Calu3 (cell line): Measurements from ENCODE around the gene PRKCA. TPM values are rescaled to one million over a fixed set of nuclear protein-coding genes. Genes with fewer than 3 reads are reported as not detected.

Source experiments
- BruUV-seq: library from RNA; stranded (reverse); fragments of 400-500 nt; replicated peaks from 2 replicates; lab custom pipeline; 2021; lab: Mats Ljungman, UMichigan
- CTCF ChIA-PET: fragments of 300-600 bp; sonication (Branson Sonifier 250); formaldehyde crosslinking; loops from one replicate; lab custom pipeline; 2022; ENCODE audit warnings: antibody characterized with exemption; lab: Charles Lee
- DNase-seq: peaks from one replicate; pipeline ENCODE4 v3.0.0; 2022
- H3K27ac Mint-ChIP-seq: one replicate; pipeline ENCODE4 v1.8.0; 2022; ENCODE audit warnings: mixed read lengths; ENCODE audit not compliant: unreplicated experiment
- H3K27me3 Mint-ChIP-seq: one replicate; pipeline ENCODE4 v1.8.0; 2022; ENCODE audit warnings: mixed read lengths; ENCODE audit not compliant: unreplicated experiment
- H3K36me3 Mint-ChIP-seq: one replicate; pipeline ENCODE4 v1.8.0; 2022; ENCODE audit warnings: mild to moderate bottlenecking, moderate library complexity, mixed read lengths; ENCODE audit not compliant: insufficient read depth, unreplicated experiment
- H3K4me1 Mint-ChIP-seq: one replicate; pipeline ENCODE4 v1.8.0; 2022; ENCODE audit warnings: mild to moderate bottlenecking, low read depth, mixed read lengths; ENCODE audit not compliant: unreplicated experiment
- H3K4me3 Mint-ChIP-seq: one replicate; pipeline ENCODE4 v1.8.0; 2022; ENCODE audit warnings: mild to moderate bottlenecking, low read depth, moderate library complexity, mixed read lengths; ENCODE audit not compliant: unreplicated experiment
- H3K9me3 Mint-ChIP-seq: one replicate; pipeline ENCODE4 v1.8.0; 2022; ENCODE audit warnings: low read depth, mixed read lengths; ENCODE audit not compliant: unreplicated experiment
- CTCF ChIP-seq: fragments of 200-600 bp; IDR thresholded peaks from one replicate; pipeline ENCODE4 v1.8.0; 2022; ENCODE audit warnings: antibody characterized with exemption; ENCODE audit not compliant: unreplicated experiment
- intact Hi-C: fragments of 100-400 bp; cut with micrococcal nuclease; formaldehyde crosslinking; loops from one replicate; pipeline ENCODE4 v1.10.0; 2022; ENCODE audit not compliant: unreplicated experiment
- total RNA-seq: library from RNA; stranded (reverse); gene quantifications from 2 replicates; pipeline ENCODE4 v1.2.3, GENCODE V29; 2022

Gene PRKCA
- total RNA-seq, 1 experiment from 2014 or later, result 126 TPM

GRCh38 chr17:66548158-66548557 lies 245.7 kb downstream of the PRKCA start:
- no peaks in the 10 kb centered on the region for H3K9me3 Mint-ChIP-seq
- H3K27ac Mint-ChIP-seq, result peak overlapping the region; percentile 42
- no peak for TF ChIP-seq CTCF
- intact Hi-C loops, result no loop called here
- no peak overlapping the region for H3K4me3 Mint-ChIP-seq
- DNase-seq, result no peak
- CTCF ChIA-PET, result interaction anchor here (0.6 kb wide), 1 partner anchor 8 kb away, joined by 4 read pairs; no protein-coding TSS in a partner anchor
- no TSS peak for BruUV-seq
- H3K27me3 Mint-ChIP-seq, result no peaks in the 10 kb centered on the region
- peaks cover 48% of the 10 kb centered on the region for H3K4me1 Mint-ChIP-seq
- H3K36me3 Mint-ChIP-seq, result peaks cover under 1% of the 10 kb centered on the region

GRCh38 chr17:66548659-66549310 lies 246.4 kb downstream of the PRKCA start:
- Mint-ChIP-seq H3K36me3 (peaks cover 7% of the 10 kb centered on the region), H3K4me3 (no peak overlapping the region), H3K27me3 (no peaks in the 10 kb centered on the region), H3K9me3 (no peaks in the 10 kb centered on the region), H3K27ac (no peak overlapping the region), H3K4me1 (peaks cover 48% of the 10 kb centered on the region)
- intact Hi-C loops, result no loop called here
- CTCF ChIA-PET, result interaction anchor here (0.7 kb wide), 1 partner anchor 139 kb away, joined by 4 read pairs; no protein-coding TSS in a partner anchor
- BruUV-seq, result no TSS peak
- no peak for DNase-seq
- no peak for TF ChIP-seq CTCF

GRCh38 chr17:66549311-66549704 lies 246.9 kb downstream of the PRKCA start:
- Mint-ChIP-seq H3K36me3 (peaks cover 9% of the 10 kb centered on the region), H3K27me3 (no peaks in the 10 kb centered on the region), H3K4me1 (peaks cover 52% of the 10 kb centered on the region), H3K9me3 (no peaks in the 10 kb centered on the region), H3K27ac (no peak overlapping the region), H3K4me3 (no peak overlapping the region)
- no TSS peak for BruUV-seq
- no peak for DNase-seq
- no peak for TF ChIP-seq CTCF
- intact Hi-C loops, result no loop called here
- CTCF ChIA-PET, result interaction anchor here (0.7 kb wide), 1 partner anchor 138 kb away, joined by 4 read pairs; no protein-coding TSS in a partner anchor

- intact Hi-C loops, result no loop called here
- no peak for TF ChIP-seq CTCF
- CTCF ChIA-PET, result no interaction called here
- Mint-ChIP-seq H3K27ac (peak overlapping the region; percentile 27), H3K4me1 (peaks cover 52% of the 10 kb centered on the region), H3K27me3 (no peaks in the 10 kb centered on the region), H3K36me3 (peaks cover 9% of the 10 kb centered on the region), H3K4me3 (no peak overlapping the region), H3K9me3 (no peaks in the 10 kb centered on the region)
- BruUV-seq, result no TSS peak
- DNase-seq, result no peak
Observed at GRCh38 chr17:66549731-66550207, 247.4 kb downstream of the PRKCA start.
